ENCODE results near the gene ACSL5. TPM values are rescaled to one million over a fixed set of nuclear protein-coding genes. Genes with fewer than 3 reads are reported as not detected.

The ACSL5 gene
- polyA plus RNA-seq, 1 of the 3 experiments (the other 2 are of a cell fraction), result 0.08 TPM

DNA sequence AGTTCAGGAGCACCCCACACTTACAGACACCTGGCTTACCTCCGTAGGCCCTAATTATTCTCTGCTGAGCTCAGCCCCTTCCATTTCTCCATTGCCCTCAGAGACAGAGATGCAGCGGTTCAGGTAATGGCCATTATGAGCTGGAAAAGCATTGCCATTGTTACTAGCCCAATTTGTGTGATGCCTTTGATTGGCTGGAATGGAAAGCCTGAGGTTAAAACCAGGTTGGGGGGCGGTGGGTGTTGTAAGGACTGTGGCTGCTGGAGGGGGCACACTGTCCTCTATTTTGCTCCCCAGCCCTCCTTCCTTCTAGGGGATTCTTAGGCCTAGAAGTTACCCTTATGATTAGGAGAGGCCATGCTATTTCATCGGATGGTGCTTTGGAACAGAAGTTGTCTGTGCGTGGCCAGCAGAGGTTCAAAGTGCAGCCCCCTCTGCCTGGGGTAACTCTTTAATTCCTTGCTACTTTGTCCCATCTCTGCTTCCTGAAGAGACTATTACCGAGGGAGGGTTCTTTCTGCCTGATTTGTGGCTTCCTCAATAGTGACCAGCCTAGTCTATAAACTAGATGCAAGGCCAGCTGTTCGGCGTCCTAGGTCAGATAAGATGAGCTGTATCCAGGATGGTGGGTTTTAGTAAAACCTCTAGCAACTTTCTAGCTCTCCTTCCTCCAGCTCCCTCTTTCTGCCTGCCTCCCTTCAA is 14.2 kb upstream of the ACSL5 start:
- no peaks in the 10 kb centered on the region for H4K20me1 ChIP-seq (ENCODE audit: insufficient read depth)
- H2AFZ ChIP-seq (ENCODE audit: low read depth), result no peak overlapping the region
- H3K9me2 ChIP-seq, result no peaks in the 10 kb centered on the region
- DNase-seq, result no peak
- H3F3A ChIP-seq (replicated peaks; ENCODE audit: insufficient read depth), result no peaks in the 10 kb centered on the region
- H3K27ac ChIP-seq (ENCODE audit: low read depth in 2 of 2, low read length in 1 of 2), result no peak overlapping the region
- no peak overlapping the region for H3K9ac ChIP-seq
- no peaks in the 10 kb centered on the region for H3K27me3 ChIP-seq (ENCODE audit: insufficient read depth)
- H3K4me3 ChIP-seq (ENCODE audit: low read depth in 2 of 2, low read length in 1 of 2), result no peak overlapping the region
- H3K79me2 ChIP-seq (ENCODE audit: insufficient read depth), result no peaks in the 10 kb centered on the region
- CTCF ChIA-PET, result interaction anchor here (1.3 kb wide), 1 partner anchor 10 kb away, joined by 4 read pairs; no protein-coding TSS in a partner anchor
- no peaks in the 10 kb centered on the region for H3K9me3 ChIP-seq
- 56% methylated on average over 8 of the region's 8 CpGs for WGBS (ENCODE audit: low lambda C conversion rate)
- H3K4me2 ChIP-seq, result no peak overlapping the region
- no peaks in the 10 kb centered on the region; a peak in 2 of 4 replicates for H3K4me1 ChIP-seq (ENCODE audit: control insufficient read depth in 1 of 2, insufficient read depth in 2 of 2, low read depth in 1 of 2, low read length in 1 of 2)
- POLR2A ChIA-PET, result no interaction called here
- no peaks in the 10 kb centered on the region for H3K36me3 ChIP-seq (replicated peaks in 1 of 2; ENCODE audit: control insufficient read depth in 1 of 2, insufficient read depth in 2 of 2, low read length in 1 of 2)
- TF ChIP-seq JUND (IDR thresholded peaks at IDR 0.05) (no peak), RAD21 (IDR thresholded peaks at IDR 0.05; ENCODE audit: low read length) (no peak), TAF1 (IDR thresholded peaks at IDR 0.05; ENCODE audit: borderline replicate concordance, low read depth, low read length) (no peak), FOSL2 (IDR thresholded peaks at IDR 0.05; ENCODE audit: borderline replicate concordance, low read depth) (no peak), NRF1 (IDR thresholded peaks at IDR 0.05; ENCODE audit: low read depth, low read length) (no peak), TCF12 (IDR thresholded peaks at IDR 0.05) (no peak), MEF2A (IDR thresholded peaks at IDR 0.05; ENCODE audit: borderline replicate concordance, low read depth) (no peak), RFX5 (IDR thresholded peaks at IDR 0.05; ENCODE audit: low read length) (no peak), EP300 (IDR thresholded peaks at IDR 0.05; ENCODE audit: borderline replicate concordance in 1 of 2, low read depth in 1 of 2, low read length in 1 of 2) (no peak), POLR2AphosphoS5 (IDR thresholded peaks at IDR 0.05; ENCODE audit: low read depth, low read length) (no peak), RCOR1 (IDR thresholded peaks at IDR 0.05; ENCODE audit: low read length) (no peak), TEAD4 (IDR thresholded peaks at IDR 0.05; ENCODE audit: borderline replicate concordance, insufficient read depth) (no peak)
- TF ChIP-seq, protein P1, sequence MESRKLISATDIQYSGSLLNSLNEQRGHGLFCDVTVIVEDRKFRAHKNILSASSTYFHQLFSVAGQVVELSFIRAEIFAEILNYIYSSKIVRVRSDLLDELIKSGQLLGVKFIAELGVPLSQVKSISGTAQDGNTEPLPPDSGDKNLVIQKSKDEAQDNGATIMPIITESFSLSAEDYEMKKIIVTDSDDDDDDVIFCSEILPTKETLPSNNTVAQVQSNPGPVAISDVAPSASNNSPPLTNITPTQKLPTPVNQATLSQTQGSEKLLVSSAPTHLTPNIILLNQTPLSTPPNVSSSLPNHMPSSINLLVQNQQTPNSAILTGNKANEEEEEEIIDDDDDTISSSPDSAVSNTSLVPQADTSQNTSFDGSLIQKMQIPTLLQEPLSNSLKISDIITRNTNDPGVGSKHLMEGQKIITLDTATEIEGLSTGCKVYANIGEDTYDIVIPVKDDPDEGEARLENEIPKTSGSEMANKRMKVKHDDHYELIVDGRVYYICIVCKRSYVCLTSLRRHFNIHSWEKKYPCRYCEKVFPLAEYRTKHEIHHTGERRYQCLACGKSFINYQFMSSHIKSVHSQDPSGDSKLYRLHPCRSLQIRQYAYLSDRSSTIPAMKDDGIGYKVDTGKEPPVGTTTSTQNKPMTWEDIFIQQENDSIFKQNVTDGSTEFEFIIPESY (IDR thresholded peaks at IDR 0.05; ENCODE audit: borderline replicate concordance, low read depth), result no peak
- TF ChIP-seq, protein P2, sequence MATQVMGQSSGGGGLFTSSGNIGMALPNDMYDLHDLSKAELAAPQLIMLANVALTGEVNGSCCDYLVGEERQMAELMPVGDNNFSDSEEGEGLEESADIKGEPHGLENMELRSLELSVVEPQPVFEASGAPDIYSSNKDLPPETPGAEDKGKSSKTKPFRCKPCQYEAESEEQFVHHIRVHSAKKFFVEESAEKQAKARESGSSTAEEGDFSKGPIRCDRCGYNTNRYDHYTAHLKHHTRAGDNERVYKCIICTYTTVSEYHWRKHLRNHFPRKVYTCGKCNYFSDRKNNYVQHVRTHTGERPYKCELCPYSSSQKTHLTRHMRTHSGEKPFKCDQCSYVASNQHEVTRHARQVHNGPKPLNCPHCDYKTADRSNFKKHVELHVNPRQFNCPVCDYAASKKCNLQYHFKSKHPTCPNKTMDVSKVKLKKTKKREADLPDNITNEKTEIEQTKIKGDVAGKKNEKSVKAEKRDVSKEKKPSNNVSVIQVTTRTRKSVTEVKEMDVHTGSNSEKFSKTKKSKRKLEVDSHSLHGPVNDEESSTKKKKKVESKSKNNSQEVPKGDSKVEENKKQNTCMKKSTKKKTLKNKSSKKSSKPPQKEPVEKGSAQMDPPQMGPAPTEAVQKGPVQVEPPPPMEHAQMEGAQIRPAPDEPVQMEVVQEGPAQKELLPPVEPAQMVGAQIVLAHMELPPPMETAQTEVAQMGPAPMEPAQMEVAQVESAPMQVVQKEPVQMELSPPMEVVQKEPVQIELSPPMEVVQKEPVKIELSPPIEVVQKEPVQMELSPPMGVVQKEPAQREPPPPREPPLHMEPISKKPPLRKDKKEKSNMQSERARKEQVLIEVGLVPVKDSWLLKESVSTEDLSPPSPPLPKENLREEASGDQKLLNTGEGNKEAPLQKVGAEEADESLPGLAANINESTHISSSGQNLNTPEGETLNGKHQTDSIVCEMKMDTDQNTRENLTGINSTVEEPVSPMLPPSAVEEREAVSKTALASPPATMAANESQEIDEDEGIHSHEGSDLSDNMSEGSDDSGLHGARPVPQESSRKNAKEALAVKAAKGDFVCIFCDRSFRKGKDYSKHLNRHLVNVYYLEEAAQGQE (IDR thresholded peaks at IDR 0.05; ENCODE audit: low read depth, low read length), result no peak
- TF ChIP-seq, protein P3, sequence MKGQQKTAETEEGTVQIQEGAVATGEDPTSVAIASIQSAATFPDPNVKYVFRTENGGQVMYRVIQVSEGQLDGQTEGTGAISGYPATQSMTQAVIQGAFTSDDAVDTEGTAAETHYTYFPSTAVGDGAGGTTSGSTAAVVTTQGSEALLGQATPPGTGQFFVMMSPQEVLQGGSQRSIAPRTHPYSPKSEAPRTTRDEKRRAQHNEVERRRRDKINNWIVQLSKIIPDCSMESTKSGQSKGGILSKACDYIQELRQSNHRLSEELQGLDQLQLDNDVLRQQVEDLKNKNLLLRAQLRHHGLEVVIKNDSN (IDR thresholded peaks at IDR 0.05; ENCODE audit: borderline replicate concordance, low read depth), result no peak
- TF ChIP-seq, protein P4, sequence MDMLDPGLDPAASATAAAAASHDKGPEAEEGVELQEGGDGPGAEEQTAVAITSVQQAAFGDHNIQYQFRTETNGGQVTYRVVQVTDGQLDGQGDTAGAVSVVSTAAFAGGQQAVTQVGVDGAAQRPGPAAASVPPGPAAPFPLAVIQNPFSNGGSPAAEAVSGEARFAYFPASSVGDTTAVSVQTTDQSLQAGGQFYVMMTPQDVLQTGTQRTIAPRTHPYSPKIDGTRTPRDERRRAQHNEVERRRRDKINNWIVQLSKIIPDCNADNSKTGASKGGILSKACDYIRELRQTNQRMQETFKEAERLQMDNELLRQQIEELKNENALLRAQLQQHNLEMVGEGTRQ (IDR thresholded peaks at IDR 0.05; ENCODE audit: borderline replicate concordance, low read depth, low read length), result no peak
